ENCODE measurements around the gene TIMM17A.

DNA sequence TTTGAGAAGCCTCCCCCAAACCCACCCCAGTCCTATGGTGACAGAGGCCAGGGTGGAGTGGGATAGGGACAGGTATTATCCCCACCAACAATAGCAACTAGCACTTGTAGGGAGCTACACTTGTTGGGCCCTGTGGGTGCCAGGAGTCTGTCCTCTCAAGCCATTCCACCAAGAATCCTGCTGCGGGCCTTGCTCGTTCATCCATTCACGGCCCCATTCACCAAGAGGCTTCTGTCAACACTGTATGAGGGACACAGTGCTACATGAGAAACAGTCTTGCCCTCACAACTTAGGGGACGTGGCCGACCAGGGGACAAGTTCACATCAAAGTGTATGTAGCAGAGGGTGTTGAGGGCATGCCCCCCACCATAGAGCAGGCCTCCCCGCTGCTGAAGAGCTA is 47.7 kb upstream of the TIMM17A start:
- TF ChIP-seq, protein P1, sequence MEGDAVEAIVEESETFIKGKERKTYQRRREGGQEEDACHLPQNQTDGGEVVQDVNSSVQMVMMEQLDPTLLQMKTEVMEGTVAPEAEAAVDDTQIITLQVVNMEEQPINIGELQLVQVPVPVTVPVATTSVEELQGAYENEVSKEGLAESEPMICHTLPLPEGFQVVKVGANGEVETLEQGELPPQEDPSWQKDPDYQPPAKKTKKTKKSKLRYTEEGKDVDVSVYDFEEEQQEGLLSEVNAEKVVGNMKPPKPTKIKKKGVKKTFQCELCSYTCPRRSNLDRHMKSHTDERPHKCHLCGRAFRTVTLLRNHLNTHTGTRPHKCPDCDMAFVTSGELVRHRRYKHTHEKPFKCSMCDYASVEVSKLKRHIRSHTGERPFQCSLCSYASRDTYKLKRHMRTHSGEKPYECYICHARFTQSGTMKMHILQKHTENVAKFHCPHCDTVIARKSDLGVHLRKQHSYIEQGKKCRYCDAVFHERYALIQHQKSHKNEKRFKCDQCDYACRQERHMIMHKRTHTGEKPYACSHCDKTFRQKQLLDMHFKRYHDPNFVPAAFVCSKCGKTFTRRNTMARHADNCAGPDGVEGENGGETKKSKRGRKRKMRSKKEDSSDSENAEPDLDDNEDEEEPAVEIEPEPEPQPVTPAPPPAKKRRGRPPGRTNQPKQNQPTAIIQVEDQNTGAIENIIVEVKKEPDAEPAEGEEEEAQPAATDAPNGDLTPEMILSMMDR (IDR thresholded peaks at IDR 0.05; ENCODE audit: poor library complexity), result no peak
- no peak for TF ChIP-seq EZH2 (IDR thresholded peaks at IDR 0.05; ENCODE audit: borderline replicate concordance)

Measured in hepatocyte (in vitro differentiated cells).